Neuron (in vitro differentiated cells): ENCODE data around the gene DHX36.

Experiments used
- H2AFZ ChIP-seq: one replicate; pipeline ENCODE4 v1.6.1; 2013; ENCODE audit warnings: low read depth, mild to moderate bottlenecking, inconsistent platforms, low read length, moderate library complexity
- H3K27me3 ChIP-seq: one replicate; pipeline ENCODE4 v1.6.1; 2013; ENCODE audit warnings: low read length; ENCODE audit not compliant: insufficient read depth
- H3K36me3 ChIP-seq: one replicate; pipeline ENCODE4 v1.6.1; 2013; ENCODE audit warnings: low read length; ENCODE audit not compliant: insufficient read depth
- H3K4me1 ChIP-seq: one replicate; pipeline ENCODE4 v1.6.1; 2013; ENCODE audit warnings: low read length; ENCODE audit not compliant: insufficient read depth
- H3K4me3 ChIP-seq: 2 replicates; pipeline ENCODE4 v1.5.1; 2013; ENCODE audit warnings: mild to moderate bottlenecking, low read length, moderate library complexity
- H3K9me3 ChIP-seq: one replicate; pipeline ENCODE4 v1.6.1; 2013; ENCODE audit warnings: low read length

Gene DHX36

DNA sequence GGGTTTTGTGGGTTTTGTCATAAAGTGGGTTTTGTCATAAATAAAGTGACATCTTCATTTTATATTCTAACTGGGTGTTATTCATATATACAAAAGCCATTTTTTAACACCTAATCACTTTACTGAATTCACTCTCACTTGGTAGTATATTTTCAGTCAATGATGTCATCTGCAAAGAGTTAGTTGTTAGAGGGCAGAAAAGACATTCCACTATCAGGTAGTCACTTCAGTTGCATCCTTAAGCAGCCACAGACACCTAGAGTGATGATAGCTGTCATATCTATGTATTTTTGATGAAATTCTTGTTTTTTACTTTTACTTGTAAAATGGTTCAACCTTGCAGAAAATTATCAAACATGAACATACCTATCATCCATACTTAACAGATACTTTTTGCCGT is 89.0 kb downstream of the DHX36 start:
- Histone ChIP-seq H2AFZ (no peak overlapping the region), H3K4me1 (peaks cover 1% of the 10 kb centered on the region), H3K36me3 (peaks cover 3% of the 10 kb centered on the region), H3K27me3 (no peaks in the 10 kb centered on the region), H3K9me3 (no peaks in the 10 kb centered on the region), H3K4me3 (no peak overlapping the region)

DNA sequence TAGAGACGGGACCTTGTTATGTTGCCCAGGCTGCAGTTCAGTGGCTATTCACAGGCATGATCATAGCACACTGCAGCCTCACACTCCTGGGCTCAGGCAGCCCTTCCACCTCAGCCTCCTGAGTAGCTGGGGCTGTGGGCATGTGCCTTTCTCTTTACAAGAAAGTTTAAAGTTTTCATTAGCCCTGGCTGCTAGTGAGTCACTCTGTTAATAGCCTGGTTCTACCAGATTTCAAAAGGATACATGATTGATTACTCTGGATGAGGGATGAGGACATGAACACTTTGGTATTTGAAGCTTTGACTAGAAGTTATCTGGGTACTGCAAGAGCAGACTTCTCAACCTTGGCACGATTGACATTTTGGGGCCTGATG is 95.1 kb downstream of the DHX36 start:
- no peak overlapping the region for H3K4me3 ChIP-seq

DNA sequence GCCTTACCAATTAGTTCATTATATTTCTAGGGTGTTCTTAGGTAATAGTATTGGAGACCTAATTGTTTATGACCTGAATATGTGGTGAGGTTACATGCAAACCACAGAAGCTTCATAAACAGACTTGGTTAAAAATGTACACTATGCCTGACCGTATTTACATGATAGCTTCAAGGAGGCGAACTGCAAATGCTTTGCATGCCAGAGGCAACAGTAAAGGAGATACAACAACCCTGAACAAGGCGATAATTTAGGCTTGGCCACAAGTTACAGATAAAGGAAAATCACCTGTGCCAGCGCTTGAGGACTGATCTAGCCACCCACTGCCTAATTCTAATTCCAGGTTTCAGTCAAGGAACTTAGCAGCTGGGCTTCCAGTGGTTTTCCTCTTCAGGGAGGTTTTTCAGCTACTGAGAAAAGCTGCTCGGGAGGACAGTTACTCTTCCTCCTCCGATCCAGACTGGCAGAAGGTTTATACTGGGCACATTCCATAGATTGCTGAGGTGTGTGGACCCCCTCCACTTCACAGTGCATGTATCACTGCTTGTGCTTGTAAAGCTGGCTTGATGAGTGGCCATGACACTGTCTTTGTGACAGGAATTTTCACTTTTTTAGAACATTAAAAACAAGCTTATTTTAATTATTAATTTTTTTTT is 95.6 kb downstream of the DHX36 start:
- peaks cover 10% of the 10 kb centered on the region for H3K36me3 ChIP-seq
- no peaks in the 10 kb centered on the region for H3K27me3 ChIP-seq
- no peaks in the 10 kb centered on the region for H3K9me3 ChIP-seq
- H2AFZ ChIP-seq, result no peak overlapping the region
- no peak overlapping the region for H3K4me3 ChIP-seq
- no peaks in the 10 kb centered on the region for H3K4me1 ChIP-seq

More for the DNA sequence above, 95.1 kb downstream of the DHX36 start:
- H3K27me3 ChIP-seq, result no peaks in the 10 kb centered on the region
- H3K9me3 ChIP-seq, result no peaks in the 10 kb centered on the region
- H3K36me3 ChIP-seq, result peaks cover 10% of the 10 kb centered on the region
- no peaks in the 10 kb centered on the region for H3K4me1 ChIP-seq
- no peak overlapping the region for H2AFZ ChIP-seq

DNA sequence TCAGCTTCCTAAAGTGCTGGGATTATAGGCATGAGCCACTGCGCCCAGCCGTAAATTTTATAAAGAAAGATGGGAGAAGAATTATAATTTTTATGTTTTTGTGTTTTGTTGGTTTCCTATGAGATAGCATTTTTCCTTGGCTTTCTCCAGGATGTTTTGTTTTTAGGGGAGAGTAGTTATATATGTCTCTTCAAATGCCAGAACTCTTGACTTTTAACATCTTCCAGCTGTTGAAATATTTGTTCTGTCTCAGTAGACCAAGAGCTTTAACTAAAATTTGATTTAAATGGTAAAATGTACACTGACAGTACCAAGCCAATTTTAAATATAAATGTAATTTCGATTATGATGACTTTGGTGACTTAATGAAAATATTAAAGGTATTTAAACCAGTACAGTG is 96.8 kb downstream of the DHX36 start:
- H3K4me3 ChIP-seq, result no peak overlapping the region
- no peaks in the 10 kb centered on the region for H3K4me1 ChIP-seq
- H3K9me3 ChIP-seq, result no peaks in the 10 kb centered on the region
- no peak overlapping the region for H2AFZ ChIP-seq
- H3K27me3 ChIP-seq, result no peaks in the 10 kb centered on the region
- H3K36me3 ChIP-seq, result peaks cover 10% of the 10 kb centered on the region

DNA sequence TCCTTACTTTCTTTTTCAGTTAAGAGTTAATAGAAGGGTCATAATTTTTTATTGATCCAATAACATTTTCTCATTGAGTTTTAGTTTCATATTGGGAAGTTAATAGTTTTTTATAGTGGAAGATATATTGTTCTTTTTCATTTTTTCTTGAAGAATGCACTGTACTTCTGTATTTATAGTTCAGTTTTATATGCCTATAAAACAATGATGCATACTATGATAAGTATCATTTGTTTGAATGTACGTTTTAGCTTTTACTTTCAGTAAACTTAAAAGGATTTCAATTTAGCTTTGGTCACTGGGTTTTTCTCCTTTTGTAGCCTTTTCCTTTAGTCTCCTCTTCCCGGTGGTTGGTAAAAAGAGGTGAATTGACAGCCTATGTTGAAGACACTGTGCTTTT is 98.8 kb downstream of the DHX36 start:
- H3K4me3 ChIP-seq, result no peak overlapping the region
- H3K36me3 ChIP-seq, result peaks cover 13% of the 10 kb centered on the region
- H3K9me3 ChIP-seq, result no peaks in the 10 kb centered on the region
- H3K4me1 ChIP-seq, result no peaks in the 10 kb centered on the region
- H3K27me3 ChIP-seq, result no peaks in the 10 kb centered on the region
- no peak overlapping the region for H2AFZ ChIP-seq

DNA sequence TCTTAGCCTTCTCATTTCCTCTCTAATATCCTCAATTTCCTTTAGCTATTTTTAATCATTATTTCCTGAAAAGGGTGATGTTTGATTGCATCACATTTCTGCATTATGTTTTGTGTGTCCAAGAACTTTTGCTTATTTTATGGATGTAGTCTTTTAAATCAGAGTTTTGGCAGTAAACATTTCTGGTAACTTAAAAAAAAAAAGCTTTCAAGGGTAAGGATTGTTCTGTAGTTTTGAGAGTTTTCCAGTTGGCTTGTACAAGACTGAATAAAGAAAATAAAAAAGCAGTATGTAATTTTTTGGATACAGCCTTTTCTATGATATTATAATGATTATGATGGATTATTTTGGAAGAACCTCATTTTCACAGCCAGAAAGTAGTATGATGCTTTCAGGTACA is 99.4 kb downstream of the DHX36 start:
- no peaks in the 10 kb centered on the region for H3K4me1 ChIP-seq
- no peaks in the 10 kb centered on the region for H3K9me3 ChIP-seq
- H3K27me3 ChIP-seq, result no peaks in the 10 kb centered on the region
- no peak overlapping the region for H3K4me3 ChIP-seq
- peaks cover 18% of the 10 kb centered on the region for H3K36me3 ChIP-seq
- no peak overlapping the region for H2AFZ ChIP-seq

- H2AFZ ChIP-seq, result no peak overlapping the region
- peaks cover 18% of the 10 kb centered on the region for H3K36me3 ChIP-seq
- H3K4me1 ChIP-seq, result no peaks in the 10 kb centered on the region
- no peaks in the 10 kb centered on the region for H3K9me3 ChIP-seq
- no peaks in the 10 kb centered on the region for H3K27me3 ChIP-seq
- H3K4me3 ChIP-seq, result no peak overlapping the region
Measured at GRCh38 chr3:154224366-154224765, 99.9 kb downstream of the DHX36 start.

GRCh38 chr3:154223519-154223918 is 100.8 kb downstream of the DHX36 start:
- Histone ChIP-seq H3K27me3 (no peaks in the 10 kb centered on the region), H3K4me3 (no peak overlapping the region), H3K36me3 (peaks cover 20% of the 10 kb centered on the region), H3K9me3 (no peaks in the 10 kb centered on the region), H2AFZ (no peak overlapping the region), H3K4me1 (no peaks in the 10 kb centered on the region)
